GM12801 (cell line): ENCODE measurements around the gene ASPG.

Source experiments
- CTCF ChIP-seq: IDR thresholded peaks from one replicate; pipeline ENCODE4 v1.5.1; 2011; ENCODE audit warnings: control low read depth; ENCODE audit not compliant: insufficient read length; ENCODE audit errors: extremely low read depth

The ASPG gene

DNA sequence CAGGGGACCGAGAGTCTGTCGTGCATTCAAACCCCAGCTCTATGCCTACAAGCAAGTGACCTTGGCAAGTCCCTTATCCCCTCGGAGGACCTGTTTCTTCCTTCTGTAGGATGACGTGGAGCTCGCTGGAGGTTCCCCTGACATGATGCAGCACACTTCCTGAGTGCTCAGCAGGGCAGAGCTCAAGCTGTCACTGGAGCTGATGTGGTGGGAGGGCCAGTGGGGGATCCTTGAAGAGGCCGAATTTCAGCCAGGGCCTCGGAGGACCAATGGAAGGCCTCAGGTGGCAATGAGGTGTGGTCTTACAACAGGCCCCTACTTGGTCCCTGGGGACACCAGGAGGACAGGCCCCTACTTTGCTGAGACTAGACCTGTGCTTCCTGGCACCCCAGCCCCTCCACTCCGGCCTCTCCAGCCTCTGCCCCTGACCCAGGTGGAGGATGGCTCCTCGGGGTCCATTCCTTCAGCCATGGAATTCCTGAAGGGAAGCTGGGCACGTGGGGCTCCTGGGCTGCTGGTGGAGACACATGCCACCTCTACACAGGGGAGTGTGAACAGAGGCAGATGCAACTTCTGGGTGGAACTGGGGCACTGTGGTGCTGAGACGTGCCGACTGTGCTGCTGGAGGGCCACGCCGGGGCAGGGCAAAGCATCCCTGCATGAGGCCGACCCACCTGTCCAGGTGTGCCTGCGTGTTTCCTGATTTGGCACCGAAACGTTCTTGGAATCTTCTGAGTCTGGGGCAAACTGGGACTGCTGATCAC lies 34.2 kb downstream of the ASPG start:
- TF ChIP-seq CTCF = no peak

GRCh38 chr14:104120281-104120741 lies 34.8 kb downstream of the ASPG start:
- TF ChIP-seq CTCF = no peak

DNA sequence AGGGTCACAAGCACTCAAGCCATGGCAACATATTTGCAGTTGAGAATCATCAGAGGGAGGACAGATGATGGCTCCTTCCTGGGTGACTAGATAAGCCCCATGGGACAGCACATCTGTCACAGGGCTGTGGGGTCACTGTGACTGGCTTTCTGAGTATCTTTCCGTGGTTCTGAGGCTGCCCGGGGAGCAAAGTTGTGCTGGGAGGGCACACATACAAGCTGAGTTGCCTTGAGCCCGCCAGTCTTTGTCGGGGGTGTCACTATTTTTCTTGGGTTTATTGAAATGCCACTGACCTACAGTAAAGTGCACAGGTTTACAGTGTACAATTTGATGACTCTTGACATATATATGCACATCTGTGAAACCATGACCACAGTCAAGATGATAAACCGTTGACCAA lies 35.6 kb downstream of the ASPG start:
- no peak for TF ChIP-seq CTCF

DNA sequence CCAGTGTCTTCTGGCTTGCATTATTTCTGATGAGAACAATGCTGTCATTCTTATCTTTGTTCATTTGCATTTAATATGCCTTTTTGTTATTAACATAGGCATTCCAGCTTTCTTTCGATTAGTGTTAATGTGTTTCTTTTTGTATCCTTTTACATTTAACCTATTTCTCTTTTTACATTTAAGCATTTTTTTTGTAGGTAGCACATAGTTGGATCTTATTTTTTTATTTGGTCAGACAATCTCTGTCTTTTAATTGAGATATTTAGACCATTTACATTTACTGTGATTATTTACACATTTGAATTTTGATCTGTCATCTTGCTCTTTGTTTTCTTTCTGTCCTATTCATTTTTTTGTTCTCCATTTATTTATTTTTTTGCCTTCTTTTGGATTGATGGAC lies 38.4 kb downstream of the ASPG start:
- TF ChIP-seq CTCF = no peak

DNA sequence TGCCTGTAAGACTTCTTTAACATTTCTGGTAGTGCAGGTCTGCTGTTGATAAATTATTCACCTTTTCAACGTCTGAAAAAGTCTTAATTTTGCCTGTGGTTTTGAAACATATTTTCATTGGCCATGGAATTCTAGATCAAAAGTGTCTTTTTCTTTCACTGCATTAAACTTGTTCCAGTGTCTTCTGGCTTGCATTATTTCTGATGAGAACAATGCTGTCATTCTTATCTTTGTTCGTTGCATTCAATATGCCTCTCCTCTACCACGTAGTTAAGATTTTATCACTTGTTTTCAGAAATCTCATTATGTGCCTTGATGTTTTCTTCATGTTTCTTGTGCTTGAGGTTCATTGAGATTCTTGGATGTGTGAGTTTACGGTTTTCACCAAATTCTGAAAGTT lies 39.5 kb downstream of the ASPG start:
- TF ChIP-seq CTCF = no peak

DNA sequence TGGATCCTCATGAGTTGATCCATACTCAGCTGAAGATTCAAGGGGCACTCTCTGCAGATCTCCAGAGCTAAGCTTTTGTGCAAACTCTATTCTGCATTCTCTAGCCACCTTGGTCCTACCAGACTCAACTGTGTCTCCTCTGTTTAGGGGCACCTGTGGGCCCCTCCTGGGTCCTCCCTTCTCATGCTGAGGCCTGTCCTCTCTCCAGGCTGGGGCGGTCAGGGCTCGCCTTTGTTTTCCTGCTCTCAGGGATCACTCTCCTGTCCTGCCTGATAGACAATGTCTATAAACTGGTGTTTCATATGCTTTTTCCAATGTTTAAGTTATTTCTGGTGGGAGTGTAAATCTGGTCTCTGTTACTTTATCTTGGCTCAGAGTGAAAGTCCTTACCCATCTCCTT lies 41.3 kb downstream of the ASPG start:
- TF ChIP-seq CTCF = no peak

DNA sequence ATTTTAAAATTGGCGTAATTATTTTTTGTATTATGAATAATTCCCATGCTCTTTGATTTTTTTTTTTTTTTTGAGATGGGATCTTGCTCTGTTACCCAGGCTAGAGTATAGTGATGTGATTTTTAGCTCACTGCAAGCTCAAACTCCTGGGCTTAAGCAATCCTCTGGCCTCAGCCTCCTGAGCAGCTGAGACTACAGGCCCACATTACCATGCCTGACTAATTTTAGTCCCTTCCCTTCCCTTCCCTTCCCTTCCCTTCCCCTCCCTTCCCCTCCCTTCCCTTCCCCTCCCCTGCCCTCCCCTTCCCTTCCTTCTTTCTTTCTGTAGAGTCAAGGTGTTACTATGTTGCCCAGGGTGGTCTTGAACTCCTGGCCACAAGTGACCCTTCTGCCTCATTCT lies 43.5 kb downstream of the ASPG start:
- TF ChIP-seq CTCF = no peak
